ENCODE results near the gene CCDC81. TPM values are rescaled to one million over a fixed set of nuclear protein-coding genes. Genes with fewer than 3 reads are reported as not detected.

The CCDC81 gene
- total RNA-seq, 2 donors from 2014 or later = 33.3 to 34.0 TPM

GRCh38 chr11:86446924-86447285 lies 72.2 kb downstream of the CCDC81 start:
- peaks cover 74% of the 10 kb centered on the region for H3K36me3 ChIP-seq (ENCODE audit: control insufficient read depth, insufficient read depth, low read length)
- H3K4me3 ChIP-seq (ENCODE audit: low read length) = no peak overlapping the region
- H3K27me3 Mint-ChIP-seq (ENCODE audit: insufficient read depth) = no peaks in the 10 kb centered on the region
- H3K9me3 Mint-ChIP-seq = no peaks in the 10 kb centered on the region
- peaks cover 8% of the 10 kb centered on the region for H3K4me1 Mint-ChIP-seq
- no peaks in the 10 kb centered on the region for H3K9me3 ChIP-seq (ENCODE audit: control insufficient read depth, low read length)
- H3K9ac ChIP-seq (ENCODE audit: extremely low read depth, low read length, poor library complexity, severe bottlenecking) = no peak overlapping the region
- DNase-seq = no peak
- no peak overlapping the region for H3K27ac ChIP-seq (ENCODE audit: low read depth, low read length)
- WGBS, 2 experiments (ENCODE audit: insufficient coverage in 1 of 2, insufficient read length in 1 of 2) = 94 to 100% methylated on average over 1 to 12 of the region's 12 CpGs
- TF ChIP-seq CTCF (conservative IDR thresholded peaks at IDR 0.05) = no peak
- no peaks in the 10 kb centered on the region for H3K4me1 ChIP-seq (ENCODE audit: control insufficient read depth, insufficient read depth, low read length)
- H3K4me3 Mint-ChIP-seq = no peak overlapping the region
- no peak overlapping the region for H3K27ac Mint-ChIP-seq
- H3K27me3 ChIP-seq (ENCODE audit: control insufficient read depth, insufficient read depth, low read length, poor library complexity, severe bottlenecking) = no peaks in the 10 kb centered on the region
- peaks cover 46% of the 10 kb centered on the region for H3K36me3 Mint-ChIP-seq (ENCODE audit: low read depth)

DNA sequence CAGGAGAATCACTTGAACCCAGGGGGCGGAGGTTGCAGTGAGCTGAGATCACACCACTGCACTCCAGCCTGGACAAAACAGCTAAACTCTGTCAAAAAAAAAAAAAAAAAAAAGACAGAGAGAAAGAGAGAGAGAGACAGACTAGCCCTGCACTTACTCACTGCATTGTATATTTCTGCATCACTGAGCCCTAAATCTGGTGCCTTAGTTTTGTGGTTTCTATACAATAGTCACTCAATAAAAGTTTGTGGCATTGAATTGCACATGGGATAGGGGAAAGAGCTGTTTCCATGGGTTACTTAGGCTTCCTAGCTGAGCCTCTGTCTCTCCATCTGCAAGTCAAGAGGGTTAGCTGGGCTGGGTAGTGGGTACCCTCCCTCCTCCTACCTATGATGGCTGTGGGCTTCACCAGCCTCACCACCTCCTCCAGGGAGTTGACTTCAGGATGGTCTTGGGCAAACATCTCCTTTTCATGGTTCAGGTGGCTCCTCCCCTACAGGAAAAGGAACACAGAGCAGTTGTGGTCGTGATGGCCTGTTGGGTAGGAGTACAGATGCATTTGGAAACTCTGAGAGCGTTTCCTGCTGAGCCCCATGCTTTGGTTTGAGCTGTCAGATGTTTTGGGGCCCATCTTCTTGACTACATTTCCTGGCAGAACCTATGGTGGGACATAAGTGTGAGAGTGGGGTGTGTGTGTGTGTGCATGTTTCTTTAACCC lies 73.2 kb downstream of the CCDC81 start:
- Histone ChIP-seq H3K9me3 (ENCODE audit: control insufficient read depth, low read length) (no peaks in the 10 kb centered on the region), H3K36me3 (ENCODE audit: control insufficient read depth, insufficient read depth, low read length) (peaks cover 66% of the 10 kb centered on the region), H3K4me3 (ENCODE audit: low read length) (no peak overlapping the region), H3K4me1 (ENCODE audit: control insufficient read depth, insufficient read depth, low read length) (no peaks in the 10 kb centered on the region), H3K27me3 (ENCODE audit: control insufficient read depth, insufficient read depth, low read length, poor library complexity, severe bottlenecking) (no peaks in the 10 kb centered on the region), H3K9ac (ENCODE audit: extremely low read depth, low read length, poor library complexity, severe bottlenecking) (no peak overlapping the region), H3K27ac (ENCODE audit: low read depth, low read length) (no peak overlapping the region)
- H3K27me3 Mint-ChIP-seq (ENCODE audit: insufficient read depth) = no peaks in the 10 kb centered on the region
- no peak overlapping the region for H3K27ac Mint-ChIP-seq
- DNase-seq = no peak
- 75 to 97% methylated on average over 1 to 3 of the region's 3 CpGs for WGBS, 2 experiments (ENCODE audit: insufficient coverage in 1 of 2, insufficient read length in 1 of 2)
- no peak for TF ChIP-seq CTCF (conservative IDR thresholded peaks at IDR 0.05)
- peaks cover 46% of the 10 kb centered on the region for H3K36me3 Mint-ChIP-seq (ENCODE audit: low read depth)
- no peak overlapping the region for H3K4me3 Mint-ChIP-seq
- peaks cover 8% of the 10 kb centered on the region for H3K4me1 Mint-ChIP-seq
- H3K9me3 Mint-ChIP-seq = no peaks in the 10 kb centered on the region

- no peaks in the 10 kb centered on the region for H3K9me3 Mint-ChIP-seq
Observed at GRCh38 chr11:86449993-86450629, 75.4 kb downstream of the CCDC81 start.

More at GRCh38 chr11:86449993-86450629, 75.4 kb downstream of the CCDC81 start:
- no peak overlapping the region for H3K9ac ChIP-seq (ENCODE audit: extremely low read depth, low read length, poor library complexity, severe bottlenecking)
- 94 to 97% methylated on average over 4 to 5 of the region's 5 CpGs for WGBS, 2 experiments (ENCODE audit: insufficient coverage in 1 of 2, insufficient read length in 1 of 2)
- no peaks in the 10 kb centered on the region for H3K4me1 ChIP-seq (ENCODE audit: control insufficient read depth, insufficient read depth, low read length)
- no peaks in the 10 kb centered on the region for H3K27me3 Mint-ChIP-seq (ENCODE audit: insufficient read depth)
- H3K4me1 Mint-ChIP-seq = peaks cover 8% of the 10 kb centered on the region
- H3K36me3 ChIP-seq (ENCODE audit: control insufficient read depth, insufficient read depth, low read length) = peaks cover 63% of the 10 kb centered on the region
- DNase-seq = no peak
- H3K4me3 Mint-ChIP-seq = no peak overlapping the region
- H3K4me3 ChIP-seq (ENCODE audit: low read length) = no peak overlapping the region
- no peak for TF ChIP-seq CTCF (conservative IDR thresholded peaks at IDR 0.05)
- H3K27me3 ChIP-seq (ENCODE audit: control insufficient read depth, insufficient read depth, low read length, poor library complexity, severe bottlenecking) = no peaks in the 10 kb centered on the region
- H3K27ac Mint-ChIP-seq = no peak overlapping the region
- no peak overlapping the region for H3K27ac ChIP-seq (ENCODE audit: low read depth, low read length)
- peaks cover 35% of the 10 kb centered on the region for H3K36me3 Mint-ChIP-seq (ENCODE audit: low read depth)
- H3K9me3 ChIP-seq (ENCODE audit: control insufficient read depth, low read length) = no peaks in the 10 kb centered on the region
